Right renal cortex interstitium (tissue), 3 donors: ENCODE measurements around the gene CD40LG. TPM values are rescaled to one million over a fixed set of nuclear protein-coding genes. Genes with fewer than 3 reads are reported as not detected.
A peak's percentile ranks its signal among the peaks of the same experiment; 100 is the strongest.

Experiments
- DNase-seq, 3 donors: peaks; one replicate each; pipeline ENCODE4 v3.0.0-alpha.2; 2013; ENCODE audit warnings: low read depth in 3 of 3, low spot score in 2 of 3
- polyA plus RNA-seq, 3 donors: library from polyadenylated mRNA; unstranded; fragments of 120-200 nt; gene quantifications; one replicate each; pipeline ENCODE4 v1.2.1, GENCODE V29; 2013; ENCODE audit not compliant: insufficient read length in 3 of 3

Gene CD40LG
- polyA plus RNA-seq, 3 donors, result 0.07 to 0.21 (median 0.10) TPM

GRCh38 chrX:136692271-136692670 is 44.3 kb downstream of the CD40LG start:
- no peak for DNase-seq

GRCh38 chrX:136694431-136695087 is 46.6 kb downstream of the CD40LG start:
- peak in 2 of 3 donors; percentile 8 to 15 for DNase-seq

- DNase-seq, result no peak
Observed at GRCh38 chrX:136697156-136697555, 49.2 kb downstream of the CD40LG start.

DNA sequence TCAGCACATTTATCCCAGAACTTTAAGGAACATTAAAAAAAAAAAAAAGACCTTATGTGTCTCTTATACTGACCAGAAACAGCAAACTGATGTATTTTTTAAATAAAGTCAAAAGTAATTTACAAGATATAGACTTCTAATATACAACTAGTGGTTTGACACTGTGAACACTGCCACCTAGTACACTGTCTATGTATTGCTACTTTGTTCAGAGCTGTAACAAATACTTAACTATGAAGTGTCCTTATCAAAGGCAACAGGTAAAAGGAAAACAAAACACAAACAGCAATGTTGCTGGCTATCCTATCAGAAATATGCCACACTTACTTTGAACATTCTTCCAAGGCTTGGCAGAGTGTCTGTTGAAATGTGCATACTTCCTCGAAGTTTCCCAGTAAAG is 60.4 kb downstream of the CD40LG start:
- no peak for DNase-seq

Other genes with a start within 250 kb of the CD40LG start
- gene BRS3, start 160.2 kb upstream of the CD40LG start, polyA plus RNA-seq, result under 1 TPM in 2 of 3 donors, not detected in 1; 0.04 to 0.06 TPM
- gene HTATSF1, start 150.6 kb upstream of the CD40LG start, polyA plus RNA-seq, result 100 to 1,000 TPM; 121 to 134 (median 131) TPM
- gene VGLL1, start 115.9 kb upstream of the CD40LG start, polyA plus RNA-seq, result 10 to 100 TPM in 2 of 3 donors, 1 to 10 TPM in 1; 6.5 to 10.5 (median 10.3) TPM
- gene ARHGEF6, start 132.8 kb downstream of the CD40LG start, polyA plus RNA-seq, result 10 to 100 TPM; 12.0 to 14.4 (median 14.3) TPM
- 100 to 1,000 TPM; 438 to 514 (median 471) TPM for gene RBMX, start 232.6 kb downstream of the CD40LG start, polyA plus RNA-seq